HG03342 (cell line): ENCODE data around the gene GDE1.
A peak's percentile ranks its signal among the peaks of the same experiment; 100 is the strongest.
"Not testable (repeated sequence)": the region's sequence is repeated elsewhere in the genome, so short reads cannot be mapped to it uniquely, and the experiment has no call there.

Experiments used
- ATAC-seq: cut with Tn5 transposase; IDR thresholded peaks from one replicate; pipeline ENCODE4 v1.9.1; 2021; ENCODE audit warnings: mild to moderate bottlenecking, moderate library complexity; ENCODE audit not compliant: unreplicated experiment

Gene GDE1, protein sequence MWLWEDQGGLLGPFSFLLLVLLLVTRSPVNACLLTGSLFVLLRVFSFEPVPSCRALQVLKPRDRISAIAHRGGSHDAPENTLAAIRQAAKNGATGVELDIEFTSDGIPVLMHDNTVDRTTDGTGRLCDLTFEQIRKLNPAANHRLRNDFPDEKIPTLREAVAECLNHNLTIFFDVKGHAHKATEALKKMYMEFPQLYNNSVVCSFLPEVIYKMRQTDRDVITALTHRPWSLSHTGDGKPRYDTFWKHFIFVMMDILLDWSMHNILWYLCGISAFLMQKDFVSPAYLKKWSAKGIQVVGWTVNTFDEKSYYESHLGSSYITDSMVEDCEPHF

DNA sequence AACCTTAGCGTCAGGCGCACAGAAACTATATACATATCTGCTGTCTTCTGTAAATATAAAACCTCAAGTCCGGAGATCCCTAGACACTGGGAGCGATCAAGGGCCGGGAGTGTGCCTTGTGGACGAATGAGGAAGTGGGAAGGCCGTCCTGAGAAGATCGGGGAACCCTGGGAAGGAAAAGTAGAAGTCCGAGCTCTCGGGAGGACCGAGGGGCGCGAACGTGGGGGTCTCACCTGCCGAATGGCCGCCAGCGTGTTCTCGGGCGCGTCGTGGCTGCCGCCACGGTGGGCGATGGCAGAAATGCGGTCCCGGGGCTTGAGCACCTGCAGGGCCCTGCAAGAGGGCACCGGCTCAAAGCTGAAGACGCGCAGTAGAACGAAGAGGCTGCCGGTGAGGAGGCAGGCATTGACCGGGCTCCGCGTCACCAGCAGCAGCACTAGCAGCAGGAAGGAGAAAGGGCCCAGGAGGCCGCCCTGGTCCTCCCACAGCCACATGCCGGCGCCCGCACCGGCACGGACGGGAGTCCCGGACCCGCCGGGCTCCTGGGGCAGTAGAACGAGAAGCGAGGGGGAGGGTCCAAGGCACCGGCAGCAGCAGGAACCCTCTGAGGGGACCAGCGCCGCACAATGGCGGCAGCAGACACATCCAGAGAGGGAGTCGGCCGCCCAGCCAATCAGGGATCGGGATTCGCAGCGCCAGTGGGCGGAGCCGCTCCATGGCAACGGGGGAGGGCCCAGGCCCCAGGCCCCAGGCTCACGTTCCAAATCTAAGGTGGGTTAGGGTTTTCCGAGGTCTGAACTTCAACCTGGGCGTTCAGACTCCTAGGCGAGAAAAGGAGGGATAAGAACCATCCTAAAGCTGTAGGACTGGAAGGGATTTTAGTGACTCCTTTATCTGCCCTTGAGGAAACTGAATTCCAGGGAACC lies at the start of gene GDE1:
TSS of gene GDE1 (minus strand) at position 628 of the 926 bp plus-strand sequence. CDS start at position 494, 134 bp downstream.
- ATAC-seq = peak; percentile 74

DNA sequence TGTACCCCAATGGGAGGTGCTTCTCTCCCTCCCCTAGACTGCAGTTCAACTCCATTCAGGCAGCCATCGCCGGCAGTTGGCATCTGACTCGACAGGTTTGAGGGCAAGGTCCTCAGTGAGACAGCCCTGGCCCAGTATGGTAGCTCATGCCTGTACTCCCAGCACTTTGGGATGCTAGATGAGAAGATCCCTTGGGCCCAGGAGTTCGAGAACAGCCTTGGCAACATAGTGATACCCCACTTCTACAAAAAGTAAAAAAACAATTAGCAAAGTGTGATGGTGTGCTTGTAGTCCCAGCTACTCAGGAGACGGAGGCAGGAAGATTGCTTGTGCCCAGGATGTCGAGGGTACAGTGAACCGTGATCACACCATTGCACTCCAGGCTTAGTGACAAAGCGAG lies 45.7 kb upstream of the GDE1 start:
- ATAC-seq = no peak

DNA sequence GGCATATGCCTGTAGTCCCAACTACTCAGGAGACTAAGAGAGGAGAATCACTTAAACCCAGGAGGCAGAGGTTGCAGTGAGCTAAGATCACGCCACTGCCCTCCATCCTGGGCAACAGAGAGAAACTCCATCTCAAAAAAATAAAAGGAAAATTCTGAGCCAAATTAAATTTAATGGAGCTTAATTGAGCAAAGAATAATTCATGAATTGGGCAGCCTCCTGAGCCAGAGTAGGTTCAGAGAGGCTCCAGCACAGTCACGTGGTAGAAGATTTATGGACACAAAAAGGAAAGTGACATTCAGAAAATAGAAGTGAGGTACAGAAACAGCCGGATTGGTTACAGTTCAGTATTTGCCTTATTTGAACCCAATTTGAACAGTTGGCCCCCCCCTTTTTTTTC lies 44.5 kb upstream of the GDE1 start:
- ATAC-seq = no peak

DNA sequence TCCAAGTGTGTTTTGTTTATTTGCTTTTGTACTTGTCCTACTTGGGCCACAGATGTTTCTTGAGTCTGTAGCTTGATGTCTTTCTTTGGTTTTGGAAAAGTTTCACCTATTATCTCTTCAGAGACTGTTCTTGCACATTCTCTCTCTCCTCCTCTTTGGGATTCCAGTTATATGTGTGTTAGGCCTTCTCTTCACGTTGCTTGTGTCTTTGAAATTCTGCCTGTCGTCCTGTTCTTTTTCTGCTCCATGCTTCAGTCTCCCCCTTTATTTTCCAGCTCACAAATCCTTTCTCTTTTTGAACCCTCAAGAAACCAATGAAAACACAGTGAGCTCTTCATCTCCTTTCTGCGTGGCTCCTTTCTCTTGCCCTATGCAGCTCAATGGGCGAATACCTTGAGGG lies 41.5 kb upstream of the GDE1 start:
- no peak for ATAC-seq

DNA sequence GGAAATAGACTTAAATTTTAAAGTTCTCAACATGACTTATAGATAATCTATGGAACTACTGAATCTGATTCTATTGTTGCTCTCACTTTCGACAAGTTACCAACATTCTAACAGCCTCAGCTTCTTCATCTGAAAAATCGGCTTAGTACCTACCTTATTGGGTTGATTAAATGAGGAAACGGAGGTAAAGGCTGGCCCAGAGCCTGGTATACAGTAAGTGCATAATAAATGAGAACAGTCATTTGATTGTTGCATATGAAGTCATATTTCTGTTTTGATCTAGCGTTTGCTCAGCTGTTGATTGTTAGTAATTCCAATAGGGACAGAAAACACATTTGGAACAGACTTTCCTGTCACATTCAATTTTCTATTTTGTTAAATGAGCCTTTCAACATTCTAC lies 38.2 kb upstream of the GDE1 start:
- no peak for ATAC-seq

DNA sequence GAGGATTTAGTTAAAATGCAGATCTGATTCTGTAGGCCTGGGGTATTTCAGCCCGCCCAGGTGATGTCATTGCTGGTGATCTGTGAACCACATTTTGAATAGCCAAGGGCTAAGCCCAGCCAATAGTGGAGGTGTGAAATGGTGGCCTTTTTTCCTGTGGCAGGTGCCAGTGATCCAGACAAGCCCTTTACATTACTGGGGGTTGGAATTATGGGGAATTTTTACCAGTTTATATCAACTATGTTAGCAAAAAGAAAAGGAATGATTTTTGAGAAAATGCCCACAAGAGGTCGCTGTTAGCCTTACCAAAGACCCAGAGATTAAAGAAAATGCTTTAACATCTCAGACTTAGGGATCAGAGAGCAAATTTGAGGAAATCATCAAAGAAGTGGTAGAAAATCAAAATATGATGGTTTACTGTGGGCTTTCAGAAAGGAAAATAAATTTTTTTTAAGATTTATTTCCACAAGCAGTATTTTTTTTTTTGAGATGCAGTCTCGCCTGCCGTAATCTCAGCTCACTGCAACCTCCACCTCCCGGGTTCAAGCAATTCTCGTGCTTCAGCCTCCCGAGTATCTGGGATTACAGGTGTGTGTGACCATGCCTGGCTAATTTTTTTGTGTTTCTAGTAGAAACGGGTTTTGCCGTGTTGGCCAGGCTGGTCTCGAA lies 37.5 kb upstream of the GDE1 start:
- ATAC-seq = no peak

DNA sequence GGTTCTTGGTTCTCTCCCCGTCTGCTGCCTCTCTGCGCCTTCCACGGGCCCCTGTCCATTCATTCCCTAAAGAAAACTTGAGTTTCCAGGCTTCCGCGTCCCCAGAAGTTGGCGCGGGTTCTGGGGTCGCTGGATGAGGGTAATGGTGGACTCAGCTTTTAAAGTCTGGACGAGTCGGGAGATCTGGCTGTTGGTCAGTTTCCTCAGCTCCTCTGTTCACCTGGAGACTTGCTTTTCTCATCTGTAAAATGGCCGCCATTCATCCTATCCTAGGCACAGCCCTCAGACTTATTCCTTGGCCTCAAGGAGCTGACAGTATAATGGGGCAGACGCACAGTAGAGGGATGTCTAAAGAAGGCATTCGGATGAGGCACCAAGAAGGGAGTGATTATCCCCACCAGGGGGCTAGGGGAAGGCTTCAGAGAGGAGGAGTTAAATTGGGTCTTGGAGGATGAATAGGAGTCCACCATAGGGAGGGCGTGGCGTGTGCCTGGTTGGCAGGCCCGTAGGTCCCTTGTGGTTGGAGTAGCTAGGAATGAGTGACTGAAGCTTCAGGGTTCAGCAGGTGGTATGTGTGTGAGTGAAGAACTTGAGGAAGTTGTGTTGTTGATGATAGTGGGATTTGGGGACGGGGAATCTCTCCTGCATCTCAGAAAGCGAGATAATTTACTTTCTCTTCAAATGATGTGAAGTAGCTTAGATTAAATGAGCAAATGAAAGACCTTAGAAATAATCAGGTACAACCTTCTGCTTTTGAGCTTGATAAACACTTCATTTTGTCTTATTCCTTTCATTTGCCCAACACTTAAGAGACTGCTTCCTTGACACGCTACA lies 34.3 kb upstream of the GDE1 start:
- ATAC-seq = no peak

DNA sequence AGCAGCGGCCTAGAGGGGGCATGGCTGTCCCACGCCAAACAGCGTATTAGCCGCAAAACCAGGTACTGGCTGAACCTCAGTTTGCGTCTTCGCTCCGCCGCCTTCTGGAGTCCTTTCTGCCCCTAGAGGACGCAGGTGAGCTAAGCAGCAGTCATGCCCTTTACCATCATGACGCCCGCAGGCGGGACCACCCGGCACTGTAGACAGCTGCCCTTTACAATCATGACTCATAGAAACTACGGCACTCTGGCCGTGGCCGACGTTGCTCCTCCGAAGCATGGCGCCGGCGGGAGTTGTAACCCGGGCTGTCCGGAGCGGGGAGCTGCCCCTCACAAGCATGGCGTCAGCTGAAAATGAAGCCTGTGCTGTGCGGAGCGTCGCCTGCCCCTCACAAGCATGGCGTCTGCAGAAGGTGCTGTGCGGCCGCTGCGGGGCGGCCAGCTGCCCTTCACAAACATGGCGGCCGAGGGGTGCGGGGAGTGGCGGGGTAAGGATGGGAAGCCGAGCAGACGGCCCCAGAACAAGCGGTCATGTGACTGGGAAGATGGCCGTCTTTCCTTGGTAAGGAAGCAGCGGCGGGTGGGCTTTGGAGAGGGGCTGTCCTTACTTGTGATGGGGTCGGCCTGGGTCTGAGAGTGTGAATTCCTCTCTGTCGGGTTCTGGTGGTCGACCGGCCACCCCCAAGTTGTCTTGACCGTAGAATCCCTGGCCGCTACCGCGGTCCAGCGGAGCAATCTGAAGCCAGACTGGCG lies 33.5 kb upstream of the GDE1 start, which contains the start of gene VPS35L:
TSS of gene VPS35L (plus strand) at position 518 of the 752 bp plus-strand sequence. CDS start at position 545, 27 bp downstream.
- ATAC-seq = peak; percentile 93

DNA sequence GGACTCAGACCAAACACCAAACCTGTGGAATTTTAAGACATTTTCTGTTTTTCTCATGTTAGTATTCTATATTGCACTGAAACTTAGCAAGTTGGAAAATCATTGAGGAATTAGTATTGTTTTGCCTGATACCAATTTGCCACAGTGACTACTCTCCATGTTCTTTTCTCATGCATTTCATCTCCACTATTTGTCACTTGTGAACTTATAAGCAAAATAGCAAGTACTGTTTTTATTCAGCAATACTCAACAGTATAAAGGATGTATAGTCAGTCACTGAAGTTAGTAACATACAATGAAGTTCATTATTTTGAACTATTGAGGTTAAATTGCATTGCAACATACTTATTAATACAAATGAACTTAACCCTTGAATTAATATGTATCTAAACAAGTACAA lies 27.8 kb upstream of the GDE1 start:
- no peak for ATAC-seq

DNA sequence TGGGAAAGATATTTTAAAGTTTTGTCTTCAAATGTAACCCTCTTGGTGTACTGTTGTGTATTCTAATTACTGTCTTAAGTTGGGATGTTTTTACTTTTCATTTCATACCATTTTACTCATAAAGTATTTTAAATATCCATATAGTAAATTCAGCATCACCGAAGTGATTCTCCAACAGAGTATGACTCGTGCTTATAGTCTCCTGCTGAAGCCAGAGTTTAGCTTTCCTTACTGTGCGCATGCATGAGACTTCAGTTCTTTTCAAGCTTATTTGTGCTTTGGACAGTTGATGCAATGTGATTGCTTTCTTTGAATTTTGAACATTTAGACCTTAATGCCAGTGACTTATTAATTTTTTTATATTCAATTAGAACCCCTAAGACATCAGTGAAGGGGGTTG lies 26.2 kb upstream of the GDE1 start:
- ATAC-seq = no peak

DNA sequence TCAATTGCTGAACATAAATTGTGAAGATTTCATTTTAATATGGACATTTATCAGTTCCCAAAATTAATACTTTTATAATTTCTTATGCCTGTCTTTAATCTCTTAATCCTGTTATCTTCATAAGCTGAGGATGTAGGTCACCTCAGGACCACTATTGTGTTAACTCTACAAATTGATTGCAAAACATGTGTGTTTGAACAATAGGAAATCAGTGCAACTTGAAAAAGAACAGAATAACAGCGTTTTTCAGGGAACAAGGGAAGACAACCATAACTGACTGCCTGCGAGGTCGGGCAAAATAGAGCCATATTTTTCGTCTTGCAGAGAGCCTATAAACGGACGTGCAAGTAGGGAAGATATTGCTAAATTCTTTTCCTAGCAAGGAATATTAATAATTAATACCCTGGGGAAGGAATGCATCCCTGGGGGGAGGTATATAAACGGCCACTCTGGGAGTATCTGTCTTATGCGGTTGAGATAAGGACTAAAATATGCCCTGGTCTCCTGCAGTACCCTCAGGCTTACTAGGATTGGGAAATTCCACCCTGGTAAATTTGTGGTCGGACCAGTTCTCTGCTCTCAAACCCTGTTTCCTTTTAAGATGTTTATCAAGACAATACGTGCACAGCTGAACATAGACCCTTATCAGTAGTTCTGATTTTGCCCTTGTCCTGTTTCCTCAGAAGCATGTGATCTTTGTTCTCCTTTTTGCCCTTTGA lies 21.5 kb upstream of the GDE1 start:
- not testable (repeated sequence) for ATAC-seq

DNA sequence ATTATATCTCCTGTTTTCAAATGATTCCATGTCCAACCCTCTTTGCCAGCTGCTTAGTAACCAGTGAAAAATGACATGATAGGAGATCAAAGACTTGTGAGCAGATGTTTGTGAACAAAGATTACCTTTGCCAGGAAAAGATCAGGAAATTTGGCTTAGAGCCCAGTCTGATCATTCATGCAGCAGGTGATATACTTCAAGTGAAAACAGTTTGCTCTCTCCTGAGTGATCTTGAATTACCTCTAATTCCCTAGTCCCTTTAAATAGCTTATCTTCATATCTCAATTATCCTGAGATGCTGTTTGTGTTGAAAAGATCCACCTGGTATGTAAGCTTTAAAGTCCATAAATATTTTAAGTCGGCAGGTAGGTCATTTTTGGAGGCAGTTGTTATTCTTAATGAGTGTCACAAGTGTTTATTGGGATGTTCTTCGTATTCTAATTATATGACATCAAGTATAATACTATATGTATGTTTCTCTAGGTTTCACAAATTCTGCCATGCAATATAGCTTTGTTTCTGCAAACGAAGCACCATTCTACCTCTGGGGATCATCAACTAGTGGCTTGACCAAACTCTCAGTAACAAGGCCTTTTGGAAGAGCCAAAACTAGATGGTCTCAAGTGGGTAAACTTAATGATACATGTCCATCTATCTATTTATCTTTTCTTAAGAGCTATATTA lies 20.4 kb upstream of the GDE1 start:
- ATAC-seq = no peak

DNA sequence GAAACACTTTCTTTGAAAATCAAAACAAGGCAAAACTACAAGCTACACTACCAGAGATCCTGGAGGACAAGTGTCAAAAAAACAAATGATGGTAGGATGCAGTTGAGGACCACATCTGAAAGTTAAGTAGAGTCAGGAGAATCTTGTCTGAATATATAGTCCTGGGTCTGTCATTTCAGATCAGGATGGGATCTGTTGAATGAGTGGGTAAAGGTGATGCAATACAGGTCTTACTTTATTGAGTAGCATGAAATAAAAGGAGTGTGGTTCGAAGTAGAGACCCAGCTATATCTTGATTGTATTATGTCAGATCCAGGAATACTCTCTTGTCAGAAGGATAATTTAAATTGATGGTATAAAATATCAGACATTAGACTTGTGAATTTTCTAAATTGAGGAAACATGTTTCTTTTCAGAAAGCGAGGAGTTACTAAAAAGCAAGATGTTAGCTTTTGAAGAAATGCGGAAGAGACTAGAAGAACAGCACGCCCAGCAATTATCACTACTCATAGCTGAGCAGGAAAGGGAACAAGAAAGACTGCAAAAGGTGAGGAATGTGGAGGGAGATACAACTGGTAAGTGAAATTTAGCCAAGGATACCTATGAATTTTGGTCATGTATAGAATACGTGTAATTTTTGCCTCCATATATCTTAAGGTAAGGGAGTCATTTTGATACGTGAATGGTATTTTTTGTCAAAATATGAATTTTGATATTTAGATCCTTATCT lies 18.5 kb upstream of the GDE1 start:
- ATAC-seq = no peak

DNA sequence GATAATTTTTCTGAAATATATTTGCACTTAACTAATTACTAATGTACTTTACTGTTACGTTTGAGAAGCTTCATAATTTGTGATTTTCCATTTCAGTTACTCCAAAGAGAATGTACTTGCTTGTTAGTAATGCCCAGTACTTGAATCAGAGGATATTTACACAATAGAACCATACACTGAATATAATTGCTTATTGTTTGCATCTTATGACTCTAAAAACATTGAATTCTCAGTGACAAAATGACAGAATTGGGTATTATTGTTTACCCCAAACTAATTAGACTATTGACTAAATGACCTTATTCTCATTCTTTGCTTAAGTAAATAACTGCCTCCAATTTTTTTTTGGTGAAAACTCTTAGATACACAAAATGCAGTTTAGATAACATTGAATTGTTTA lies 10.7 kb upstream of the GDE1 start:
- no peak for ATAC-seq

DNA sequence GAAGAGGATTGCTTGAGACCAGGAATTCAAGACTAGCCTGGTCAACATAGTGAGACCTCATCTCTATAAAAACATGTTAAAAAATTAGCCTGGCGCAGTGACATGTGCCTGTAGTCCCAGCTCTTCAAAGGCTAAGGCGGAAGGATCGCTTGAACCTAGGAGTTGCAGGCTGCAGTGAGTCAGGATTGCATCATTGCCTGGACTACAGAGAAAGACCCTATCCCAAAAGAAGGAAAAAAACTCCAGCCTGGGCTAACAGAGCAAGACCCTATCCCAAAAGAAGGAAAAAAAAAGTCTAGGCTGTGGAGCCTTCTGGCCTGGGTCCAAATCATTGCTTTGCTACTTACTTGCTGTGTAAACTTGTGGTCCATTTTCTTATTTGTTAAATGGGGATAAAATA lies 6.8 kb upstream of the GDE1 start:
- ATAC-seq = no peak

DNA sequence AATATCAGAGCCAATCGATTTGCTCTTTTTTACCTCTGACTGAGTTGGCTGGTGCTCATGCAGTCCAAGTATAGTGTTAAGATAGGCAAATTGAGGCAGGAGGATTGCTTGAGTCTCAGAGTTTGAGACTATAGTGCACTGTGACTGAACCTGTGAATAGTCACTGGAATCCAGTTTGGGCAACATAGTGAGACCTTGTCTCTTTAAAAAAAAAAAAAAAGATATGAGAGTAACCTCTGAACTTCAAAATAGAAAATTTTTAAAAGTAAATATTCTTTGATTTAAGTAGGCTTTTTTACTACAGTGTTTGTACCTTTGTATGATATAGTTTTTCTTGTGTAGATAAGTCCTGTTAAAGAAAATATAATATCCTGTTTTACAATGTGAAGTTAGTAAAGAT lies 5.3 kb upstream of the GDE1 start:
- ATAC-seq = no peak

DNA sequence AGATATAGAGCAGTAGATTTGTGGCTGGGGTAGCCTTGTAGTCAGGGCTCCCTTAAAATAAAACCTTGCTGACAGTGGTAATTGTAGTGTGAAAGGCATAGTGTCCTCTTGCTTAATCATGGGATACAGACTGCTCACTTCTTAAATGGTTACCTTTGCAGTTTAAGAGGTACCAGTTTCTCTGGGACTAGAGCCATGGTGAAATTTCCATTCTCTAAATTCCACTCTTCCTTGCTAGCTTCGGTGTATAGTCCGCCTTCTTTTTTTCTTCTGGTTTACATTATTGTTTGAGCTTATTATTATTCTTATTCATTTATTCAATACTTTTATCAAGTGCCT lies 3.5 kb upstream of the GDE1 start:
- no peak for ATAC-seq
